ENCODE data around the gene FPR2. TPM values are rescaled to one million over a fixed set of nuclear protein-coding genes. Genes with fewer than 3 reads are reported as not detected.

FPR2 gene
- total and polyA plus RNA-seq, 9 of the 15 experiments (the other 6 are each of a cell fraction or from before 2014, with no cell fraction given): 0.03 to 0.15 (median 0.07) TPM; not detected in 6

DNA sequence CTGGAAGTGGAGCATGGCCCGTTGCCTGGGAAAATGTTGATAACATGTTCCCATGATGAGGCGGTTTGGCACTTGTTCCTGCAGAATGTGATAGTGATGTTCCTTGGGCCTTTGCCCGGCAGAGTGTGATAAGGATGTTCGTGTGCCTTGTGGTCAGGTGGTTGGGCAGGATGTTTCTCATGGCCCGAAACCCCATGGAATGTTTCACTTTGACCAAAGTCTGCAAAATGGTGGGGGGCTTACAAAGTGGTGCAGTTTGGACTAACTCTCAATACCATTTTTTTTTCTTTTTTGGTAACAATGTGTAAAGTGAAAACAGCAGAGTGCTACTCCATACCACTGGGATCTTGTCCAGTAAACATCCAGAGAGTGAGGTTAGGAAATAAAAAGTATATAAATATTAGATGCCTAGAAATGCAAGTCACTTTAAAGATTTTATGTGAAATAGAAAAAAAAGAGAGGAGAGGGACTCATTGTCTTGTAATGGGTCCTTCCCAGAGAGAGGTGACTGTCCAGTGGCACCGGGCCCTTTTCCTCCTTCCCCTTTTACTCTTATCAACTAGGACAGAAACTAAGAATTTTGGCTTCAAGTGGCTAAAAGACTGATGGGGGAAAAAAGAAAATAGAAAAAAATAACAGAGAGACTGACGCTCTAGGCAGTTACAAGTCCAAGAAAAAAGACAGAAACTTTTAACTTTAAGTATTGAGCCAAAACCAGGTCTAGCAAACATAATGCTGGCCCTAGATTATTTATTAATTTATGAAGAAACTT is 39.7 kb downstream of the FPR2 start (continued):
- TF ChIP-seq, protein P1, sequence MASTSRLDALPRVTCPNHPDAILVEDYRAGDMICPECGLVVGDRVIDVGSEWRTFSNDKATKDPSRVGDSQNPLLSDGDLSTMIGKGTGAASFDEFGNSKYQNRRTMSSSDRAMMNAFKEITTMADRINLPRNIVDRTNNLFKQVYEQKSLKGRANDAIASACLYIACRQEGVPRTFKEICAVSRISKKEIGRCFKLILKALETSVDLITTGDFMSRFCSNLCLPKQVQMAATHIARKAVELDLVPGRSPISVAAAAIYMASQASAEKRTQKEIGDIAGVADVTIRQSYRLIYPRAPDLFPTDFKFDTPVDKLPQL (IDR thresholded peaks at IDR 0.05; ENCODE audit: extremely low read depth, insufficient read length): no peak
- TF ChIP-seq ZNF830 (CRISPR knock-in tag; IDR thresholded peaks at IDR 0.05): no peak
- no peak for TF ChIP-seq ZNF174 (CRISPR knock-in tag; IDR thresholded peaks at IDR 0.05)
- TF ChIP-seq SREBF2 (CRISPR knock-in tag; IDR thresholded peaks at IDR 0.05): no peak
- TF ChIP-seq GTF2E2 (tag; IDR thresholded peaks at IDR 0.05): no peak
- no peak for TF ChIP-seq ZNF146 (CRISPR knock-in tag; IDR thresholded peaks at IDR 0.05; ENCODE audit: unreplicated experiment)
- peak; percentile 97 for TF ChIP-seq NCOR1 (IDR thresholded peaks at IDR 0.05)
- no peak for TF ChIP-seq ZKSCAN8 (CRISPR knock-in tag; IDR thresholded peaks at IDR 0.05)
- TF ChIP-seq TGIF2 (CRISPR knock-in tag; IDR thresholded peaks at IDR 0.05): no peak
- TF ChIP-seq NCOA1 (IDR thresholded peaks at IDR 0.05; ENCODE audit: low read depth): peak; percentile 88; the same call in 1 of the 2 replicates
- TF ChIP-seq RBM34 (IDR thresholded peaks at IDR 0.05; ENCODE audit: borderline replicate concordance, insufficient read depth, low read length): no peak
- peak; percentile 86 for TF ChIP-seq NFE2 (IDR thresholded peaks at IDR 0.05; ENCODE audit: low read depth)
- no peak; the same call in 1 of the 2 replicates for TF ChIP-seq JUN (IDR thresholded peaks at IDR 0.05; ENCODE audit: borderline replicate concordance, low read depth, low read length)
- TF ChIP-seq JUN (CRISPR knock-in tag; IDR thresholded peaks at IDR 0.05; ENCODE audit: borderline replicate concordance): no peak
- TF ChIP-seq ZNF79 (CRISPR knock-in tag; IDR thresholded peaks at IDR 0.05; ENCODE audit: low read depth): peak; percentile 53; the same call in 1 of the 2 replicates
- peak; percentile 97 for TF ChIP-seq CBFA2T2 (conservative IDR thresholded peaks at IDR 0.05)
- TF ChIP-seq ZNF212 (CRISPR knock-in tag; IDR thresholded peaks at IDR 0.05): no peak
- TF ChIP-seq RBM39 (optimal IDR thresholded peaks at IDR 0.05; ENCODE audit: low read depth, low read length): no peak
- TF ChIP-seq, protein P2, sequence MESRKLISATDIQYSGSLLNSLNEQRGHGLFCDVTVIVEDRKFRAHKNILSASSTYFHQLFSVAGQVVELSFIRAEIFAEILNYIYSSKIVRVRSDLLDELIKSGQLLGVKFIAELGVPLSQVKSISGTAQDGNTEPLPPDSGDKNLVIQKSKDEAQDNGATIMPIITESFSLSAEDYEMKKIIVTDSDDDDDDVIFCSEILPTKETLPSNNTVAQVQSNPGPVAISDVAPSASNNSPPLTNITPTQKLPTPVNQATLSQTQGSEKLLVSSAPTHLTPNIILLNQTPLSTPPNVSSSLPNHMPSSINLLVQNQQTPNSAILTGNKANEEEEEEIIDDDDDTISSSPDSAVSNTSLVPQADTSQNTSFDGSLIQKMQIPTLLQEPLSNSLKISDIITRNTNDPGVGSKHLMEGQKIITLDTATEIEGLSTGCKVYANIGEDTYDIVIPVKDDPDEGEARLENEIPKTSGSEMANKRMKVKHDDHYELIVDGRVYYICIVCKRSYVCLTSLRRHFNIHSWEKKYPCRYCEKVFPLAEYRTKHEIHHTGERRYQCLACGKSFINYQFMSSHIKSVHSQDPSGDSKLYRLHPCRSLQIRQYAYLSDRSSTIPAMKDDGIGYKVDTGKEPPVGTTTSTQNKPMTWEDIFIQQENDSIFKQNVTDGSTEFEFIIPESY (CRISPR knock-in tag; IDR thresholded peaks at IDR 0.05): no peak
- TF ChIP-seq PYGO2 (tag; IDR thresholded peaks at IDR 0.05): peak; percentile 56; the same call in 1 of the 2 replicates
- no peak for TF ChIP-seq HMG20A (CRISPR knock-in tag; conservative IDR thresholded peaks at IDR 0.05)
- TF ChIP-seq GABPB1 (CRISPR knock-in tag; IDR thresholded peaks at IDR 0.05): no peak; the same call in 1 of the 2 replicates
- no peak for TF ChIP-seq AFF4 (CRISPR knock-in tag; IDR thresholded peaks at IDR 0.05)
- TF ChIP-seq ZNF217 (CRISPR knock-in tag; IDR thresholded peaks at IDR 0.05): no peak

Measured in K562 (cell line).